ENCODE data around the gene SP1.
"Not testable (repeated sequence)": the region's sequence is repeated elsewhere in the genome, so short reads cannot be mapped to it uniquely, and the experiment has no call there.

Gene SP1

GRCh38 chr12:53361638-53362037 is 18.3 kb upstream of the SP1 start:
- DNase-seq: not testable (repeated sequence)

GRCh38 chr12:53365245-53365904 is 14.6 kb upstream of the SP1 start:
- no peak for DNase-seq

GRCh38 chr12:53373554-53374133 is 6.3 kb upstream of the SP1 start:
- DNase-seq: not testable (repeated sequence)

DNA sequence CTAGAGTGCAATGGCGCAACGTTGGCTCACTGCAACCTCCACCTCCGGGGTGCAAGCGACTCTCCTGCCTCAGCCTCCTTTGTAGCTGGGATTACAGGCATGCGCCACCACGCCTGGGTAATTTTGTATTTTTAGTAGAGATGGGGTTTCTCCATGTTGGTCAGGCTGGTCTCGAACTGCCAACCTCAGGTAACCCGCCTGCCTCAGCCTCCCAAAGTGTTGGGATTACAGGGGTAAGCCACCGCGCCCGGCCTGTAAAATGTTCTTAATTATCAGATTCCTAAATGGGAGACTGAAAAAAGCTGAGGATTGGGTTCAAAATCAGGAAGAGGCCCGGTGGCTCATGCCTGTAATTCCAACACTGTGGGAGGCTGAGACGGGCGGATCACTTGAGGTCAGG is 5.7 kb upstream of the SP1 start:
- DNase-seq: not testable (repeated sequence)

- DNase-seq: no peak
Measured at GRCh38 chr12:53376747-53377146, 3.2 kb upstream of the SP1 start.

GRCh38 chr12:53378222-53378621 is 1.8 kb upstream of the SP1 start:
- DNase-seq: no peak

DNA sequence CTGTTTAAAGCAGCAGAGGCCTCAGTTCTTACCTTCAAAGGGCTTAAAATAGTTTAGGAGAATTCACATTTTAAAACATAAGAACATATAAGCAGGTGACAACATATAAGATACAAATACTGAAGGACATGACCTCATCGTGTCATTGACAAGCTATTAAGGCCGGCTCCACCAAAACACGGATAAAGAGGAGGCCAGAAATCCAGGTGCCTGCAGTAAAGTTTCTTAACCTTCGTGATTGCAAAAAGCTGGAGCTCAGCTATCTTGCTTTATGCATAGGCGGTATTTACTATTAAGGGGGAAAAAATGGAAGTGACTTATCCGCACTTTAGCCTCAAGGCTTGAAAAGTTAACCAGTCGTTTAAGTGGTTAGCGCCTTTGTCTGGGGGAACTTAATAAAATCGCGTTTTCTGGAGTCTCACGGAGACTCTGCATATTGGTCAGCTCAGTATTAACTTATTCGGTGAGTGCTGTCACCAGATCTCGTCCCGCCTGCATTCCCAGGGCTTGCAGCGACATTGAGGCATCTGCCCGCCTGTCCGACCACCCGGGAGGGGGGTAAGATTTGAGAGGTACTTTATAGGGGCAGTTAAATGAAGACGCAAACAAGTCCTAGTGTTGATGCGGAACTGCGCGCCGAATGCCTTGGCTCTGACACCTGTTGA is 1.1 kb upstream of the SP1 start:
- no peak for DNase-seq

DNA sequence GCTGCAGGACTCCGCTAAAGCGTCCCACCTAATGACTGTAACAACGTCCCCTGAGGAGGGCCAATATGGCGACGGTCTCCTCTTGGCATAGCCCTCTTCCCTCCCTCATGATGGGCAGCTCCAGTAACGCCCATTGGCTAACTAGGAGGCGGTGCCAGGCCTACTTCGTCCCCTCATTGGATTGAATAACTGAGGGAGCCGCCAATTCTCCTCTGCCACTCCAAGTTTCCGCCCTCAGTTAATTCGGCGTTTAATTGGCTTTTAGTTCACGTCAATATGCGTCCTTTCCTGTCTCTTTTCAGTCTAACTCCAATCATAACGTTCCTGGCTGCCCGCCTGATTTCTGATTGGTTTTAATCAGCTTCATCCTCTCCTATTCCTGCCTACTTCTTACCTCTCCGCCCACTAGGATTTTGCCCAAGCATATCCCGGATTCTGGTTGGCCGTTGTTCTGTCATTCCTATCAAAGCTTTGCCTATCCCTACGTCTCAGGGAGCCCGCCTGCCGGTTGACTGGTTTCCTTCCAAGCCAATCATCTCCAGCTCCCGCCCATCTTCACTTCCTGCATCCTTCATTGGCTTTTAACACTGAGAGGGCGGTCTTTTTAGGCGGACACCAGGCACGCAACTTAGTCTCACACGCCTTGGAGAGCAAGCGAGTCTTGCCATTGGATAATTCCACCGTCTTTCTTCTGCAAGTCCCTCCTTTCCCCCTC is 430 bp upstream of the SP1 start:
- DNase-seq: peak; percentile 100

DNA sequence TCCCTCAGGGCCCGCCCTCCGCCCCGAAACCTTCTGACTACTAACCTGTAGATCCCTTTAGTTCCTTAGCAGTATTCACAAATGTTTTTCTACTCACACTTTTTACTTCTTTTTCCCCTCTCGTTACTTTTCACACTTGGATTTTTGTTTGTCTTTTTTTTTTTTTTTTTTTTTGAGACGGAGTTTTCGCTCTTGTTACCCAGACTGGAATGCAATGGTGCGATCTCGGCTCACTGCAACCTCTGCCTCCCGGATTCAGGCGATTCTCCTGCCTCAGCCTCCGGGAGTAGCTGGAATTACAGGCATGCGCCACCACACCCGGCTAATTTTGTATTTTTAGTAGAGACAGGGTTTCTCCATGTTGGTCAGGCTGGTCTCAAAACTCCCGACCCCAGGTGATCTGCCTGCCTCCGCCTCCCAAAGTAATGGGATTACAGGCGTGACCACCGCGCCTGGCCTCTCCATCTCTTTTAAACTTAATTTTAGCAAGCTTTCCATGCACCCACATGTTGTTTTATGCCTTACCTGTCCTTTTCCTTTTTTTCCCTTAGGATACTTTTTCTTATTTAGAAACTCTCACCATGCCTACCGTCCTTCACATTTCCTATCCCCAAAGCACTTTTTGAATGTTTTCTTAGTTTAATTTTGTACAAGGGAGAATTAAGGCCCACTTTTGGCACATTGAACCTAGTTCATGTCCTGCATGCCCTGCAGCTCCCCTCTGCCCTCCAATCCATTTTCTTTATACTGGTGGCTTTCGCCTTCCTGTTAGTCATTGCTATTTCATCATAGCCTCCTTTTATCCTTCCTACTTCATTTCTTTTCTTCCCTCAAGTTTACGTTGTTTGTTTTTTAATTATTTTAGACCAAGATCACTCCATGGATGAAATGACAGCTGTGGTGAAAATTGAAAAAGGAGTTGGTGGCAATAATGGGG is 1.1 kb downstream of the SP1 start:
- DNase-seq: no peak

GRCh38 chr12:53381731-53382630 is 2.0 kb downstream of the SP1 start:
- DNase-seq: no peak

DNA sequence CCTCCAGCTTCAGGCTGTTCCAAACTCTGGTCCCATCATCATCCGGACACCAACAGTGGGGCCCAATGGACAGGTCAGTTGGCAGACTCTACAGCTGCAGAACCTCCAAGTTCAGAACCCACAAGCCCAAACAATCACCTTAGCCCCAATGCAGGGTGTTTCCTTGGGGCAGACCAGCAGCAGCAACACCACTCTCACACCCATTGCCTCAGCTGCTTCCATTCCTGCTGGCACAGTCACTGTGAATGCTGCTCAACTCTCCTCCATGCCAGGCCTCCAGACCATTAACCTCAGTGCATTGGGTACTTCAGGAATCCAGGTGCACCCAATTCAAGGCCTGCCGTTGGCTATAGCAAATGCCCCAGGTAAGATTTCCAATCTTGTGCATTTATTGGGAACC is 3.3 kb downstream of the SP1 start:
- no peak for DNase-seq

DNA sequence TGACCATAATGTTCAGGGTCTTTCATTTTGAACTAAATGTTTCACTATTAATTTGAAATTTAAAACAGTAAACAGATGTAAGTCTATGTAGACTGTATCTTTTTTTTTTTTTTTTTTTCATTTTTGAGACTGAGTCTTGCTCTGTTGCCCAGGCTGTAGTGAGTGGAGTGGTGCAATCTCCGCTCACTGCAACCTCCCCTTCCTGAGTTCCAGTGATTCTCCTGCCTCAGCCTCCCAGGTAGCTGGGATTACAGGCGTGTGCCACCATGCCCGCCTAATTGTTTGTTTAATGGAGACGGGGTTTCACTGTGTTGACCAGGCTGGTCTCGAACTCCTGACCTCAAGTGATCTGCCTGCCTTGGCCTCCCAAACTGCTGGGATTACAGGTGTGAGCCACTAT is 6.4 kb downstream of the SP1 start:
- DNase-seq: not testable (repeated sequence)

DNA sequence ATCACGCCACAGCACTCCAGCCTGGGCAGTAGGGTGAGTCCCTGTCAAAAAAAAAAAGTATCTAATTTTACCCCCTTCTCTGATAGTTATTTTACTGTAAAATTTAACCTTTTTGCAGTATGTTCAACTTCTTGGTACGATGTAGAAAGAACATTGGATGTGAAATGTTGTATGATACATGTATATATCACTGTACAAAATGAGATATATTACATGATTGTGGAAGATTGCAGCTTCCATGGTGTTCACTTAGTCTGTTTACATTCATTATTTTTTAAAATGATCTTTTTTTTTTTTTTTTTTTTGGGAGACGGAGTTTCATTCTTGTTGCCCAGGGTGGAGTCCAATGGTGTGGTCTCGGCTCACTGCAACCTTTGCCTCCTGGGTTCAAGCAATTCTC is 9.0 kb downstream of the SP1 start:
- no peak for DNase-seq

DNA sequence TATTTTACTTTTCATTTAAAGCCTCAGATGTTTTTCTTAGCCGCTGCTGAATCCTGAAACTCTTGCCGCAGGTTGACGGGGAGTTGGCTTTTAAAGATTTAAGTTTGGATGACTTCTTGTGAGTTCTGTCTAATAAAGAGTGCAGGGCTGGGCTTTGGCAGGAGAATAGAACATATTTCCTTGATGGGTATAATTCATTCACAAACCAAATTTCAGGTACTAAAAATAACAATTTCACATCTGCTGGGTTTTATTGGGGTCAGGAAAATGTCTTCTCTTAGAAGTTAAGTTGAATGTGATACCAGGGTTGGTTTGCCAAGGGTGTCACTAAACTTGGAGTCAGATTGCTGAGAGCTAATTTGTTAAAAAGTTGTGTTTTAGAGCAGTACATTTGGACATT is 9.7 kb downstream of the SP1 start:
- no peak for DNase-seq

DNA sequence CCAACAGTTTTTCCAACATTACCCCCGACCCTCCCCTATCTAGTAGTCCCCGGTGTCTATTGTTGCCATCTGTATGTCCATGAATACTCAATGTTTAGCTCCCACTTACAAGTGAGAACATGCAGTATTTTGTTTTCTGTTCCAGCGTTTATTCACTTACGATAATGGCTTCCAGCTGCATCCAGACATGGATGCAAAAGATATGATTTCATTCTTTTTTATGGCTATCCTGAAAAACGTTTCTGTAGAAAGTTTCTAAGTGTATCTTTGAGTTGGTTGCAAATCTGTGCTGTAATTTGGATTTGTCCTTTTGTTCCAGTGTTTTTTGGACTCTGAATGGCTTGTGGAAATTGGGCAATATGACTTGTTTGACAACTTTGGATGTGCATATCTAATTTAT is 11.7 kb downstream of the SP1 start:
- no peak for DNase-seq

- DNase-seq: no peak
Measured at GRCh38 chr12:53399896-53400295, 19.9 kb downstream of the SP1 start.

GRCh38 chr12:53402351-53402750 is 22.4 kb downstream of the SP1 start:
- DNase-seq: not testable (repeated sequence)

DNA sequence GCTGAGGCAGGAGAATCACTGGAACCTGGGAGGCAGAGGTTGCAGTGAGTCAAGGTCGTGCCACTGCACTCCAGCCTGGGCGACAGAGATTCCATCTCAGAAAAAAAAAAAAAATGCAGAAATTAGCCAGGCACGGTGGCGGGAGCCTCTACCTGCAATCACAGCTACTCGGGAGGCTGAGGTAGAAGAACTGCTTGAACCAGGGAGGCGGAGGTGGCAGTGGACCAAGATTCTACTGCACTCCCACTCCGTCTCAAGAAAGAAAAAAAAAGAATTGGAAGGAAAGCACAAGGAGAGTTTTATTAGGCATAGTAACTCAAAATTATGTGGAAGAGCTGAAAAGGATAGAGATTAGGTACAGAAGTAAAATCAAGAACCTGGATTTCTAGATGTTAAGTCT is 22.9 kb downstream of the SP1 start:
- no peak for DNase-seq

DNA sequence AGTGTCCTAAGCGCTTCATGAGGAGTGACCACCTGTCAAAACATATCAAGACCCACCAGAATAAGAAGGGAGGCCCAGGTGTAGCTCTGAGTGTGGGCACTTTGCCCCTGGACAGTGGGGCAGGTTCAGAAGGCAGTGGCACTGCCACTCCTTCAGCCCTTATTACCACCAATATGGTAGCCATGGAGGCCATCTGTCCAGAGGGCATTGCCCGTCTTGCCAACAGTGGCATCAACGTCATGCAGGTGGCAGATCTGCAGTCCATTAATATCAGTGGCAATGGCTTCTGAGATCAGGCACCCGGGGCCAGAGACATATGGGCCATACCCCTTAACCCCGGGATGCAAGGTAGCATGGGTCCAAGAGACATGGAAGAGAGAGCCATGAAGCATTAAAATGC is 31.0 kb downstream of the SP1 start:
- no peak for DNase-seq

GRCh38 chr12:53413485-53414204 is 33.7 kb downstream of the SP1 start:
- DNase-seq: no peak
